Esophagus mucosa (tissue), 1 donor: Measurements from ENCODE around the gene MACC1. TPM values are rescaled to one million over a fixed set of nuclear protein-coding genes. Genes with fewer than 3 reads are reported as not detected.
A peak's percentile ranks its signal among the peaks of the same experiment; 100 is the strongest.
"Not testable (repeated sequence)": the region's sequence is repeated elsewhere in the genome, so short reads cannot be mapped to it uniquely, and the experiment has no call there.

Source experiments
- ATAC-seq: fragments of 200-7000 bp; cut with Tn5 transposase; one replicate; pipeline ENCODE4 v1.9.1; 2020
- total RNA-seq: library from RNA; stranded (reverse); gene quantifications from one replicate; pipeline ENCODE4 v1.2.4, GENCODE V29; 2023
- donor health status: DM: yes; HTN: yes; CAD: no.

MACC1 gene
- total RNA-seq, 1 donor from 2014 or later = 22.3 TPM

DNA sequence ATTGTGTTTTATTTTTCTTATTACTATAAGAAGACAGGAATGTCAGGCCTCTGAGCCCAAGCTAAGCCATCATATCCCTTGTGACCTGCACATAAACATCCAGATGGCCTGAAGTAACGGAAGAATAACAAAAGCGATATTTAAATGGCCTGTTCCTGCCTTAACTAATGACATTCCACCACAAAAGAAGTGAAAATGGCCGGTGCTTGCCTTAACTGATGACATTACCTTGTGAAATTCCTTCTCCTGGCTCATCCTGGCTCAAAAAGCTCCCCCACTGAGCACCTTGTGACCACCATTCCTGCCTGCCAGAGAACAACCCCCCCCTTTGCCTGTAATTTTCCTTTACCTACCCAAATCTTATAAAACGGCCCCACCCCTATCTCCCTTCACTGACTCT, 91.1 kb downstream of the MACC1 start:
- not testable (repeated sequence) for ATAC-seq

DNA sequence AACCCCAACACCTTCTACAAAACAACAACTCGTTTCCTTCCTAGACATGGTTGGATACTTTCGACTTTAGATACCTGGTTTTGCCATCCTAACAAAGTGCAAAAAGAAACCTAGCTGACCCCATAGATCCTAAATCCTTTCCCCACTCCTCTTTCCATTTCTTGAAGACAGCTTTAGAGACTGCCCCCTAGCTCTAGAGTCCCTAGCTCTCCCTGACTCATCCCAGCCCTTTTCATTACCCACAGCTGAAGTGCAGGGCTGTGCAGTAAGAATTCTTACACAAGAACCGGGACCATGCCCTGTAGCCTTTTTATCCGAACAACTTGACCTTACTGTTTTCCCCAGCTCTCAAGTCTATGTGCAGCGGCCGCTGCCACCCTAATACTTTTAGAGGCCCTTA, 93.1 kb downstream of the MACC1 start:
- not testable (repeated sequence) for ATAC-seq

DNA sequence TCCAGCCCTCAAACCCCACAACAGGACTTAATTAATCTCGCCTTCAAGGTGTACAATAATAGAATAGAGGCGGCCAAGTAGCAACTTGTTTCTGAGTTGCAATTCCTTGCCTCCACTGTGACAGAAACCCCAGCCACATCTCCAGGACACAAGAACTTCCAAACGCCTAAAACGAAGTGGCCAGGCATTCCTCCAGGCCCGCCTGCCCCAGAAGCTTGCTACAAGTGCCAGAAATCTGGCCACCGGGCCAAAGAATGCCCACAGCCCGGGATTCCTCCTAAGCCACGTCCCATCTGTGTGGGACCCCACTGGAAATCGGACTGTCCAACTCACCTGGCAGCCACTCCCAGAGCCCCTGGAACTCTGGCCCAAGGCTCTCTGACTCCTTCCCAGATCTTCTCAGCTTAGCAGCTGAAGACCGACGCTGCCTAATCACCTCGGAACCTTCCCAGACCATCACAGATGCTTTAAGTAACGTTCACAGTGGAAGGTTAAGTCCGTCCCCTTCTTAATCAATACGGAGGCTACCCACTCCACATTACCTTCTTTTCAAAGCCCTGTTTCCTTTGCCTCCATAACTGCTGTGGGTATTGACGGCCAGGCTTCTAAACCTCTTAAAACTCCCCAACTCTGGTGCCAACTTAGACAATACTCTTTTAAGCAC, 94.4 kb downstream of the MACC1 start:
- not testable (repeated sequence) for ATAC-seq

DNA sequence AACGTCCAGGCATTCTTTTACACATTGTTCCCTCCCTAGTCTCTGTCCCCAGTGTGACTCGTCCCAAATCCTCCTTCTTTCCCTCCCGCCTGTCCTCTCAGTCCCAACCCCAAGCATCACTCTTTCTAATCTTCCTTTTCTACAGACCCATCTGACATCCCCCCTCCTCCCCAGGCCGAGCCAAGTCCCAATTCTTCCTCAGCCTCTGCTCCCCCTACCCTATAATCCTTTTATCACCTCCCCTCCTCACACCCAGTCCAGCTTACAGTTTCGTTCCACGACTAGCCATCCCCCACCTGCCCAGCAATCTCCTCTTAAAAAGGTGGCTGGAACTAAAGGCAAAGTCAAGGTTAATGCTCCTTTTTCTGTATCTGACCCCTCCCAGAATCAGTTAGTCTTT, 95.1 kb downstream of the MACC1 start:
- no peak for ATAC-seq

- ATAC-seq = no peak
These were observed 95.8 kb downstream of the MACC1 start for GRCh38 chr7:20121404-20121803.

DNA sequence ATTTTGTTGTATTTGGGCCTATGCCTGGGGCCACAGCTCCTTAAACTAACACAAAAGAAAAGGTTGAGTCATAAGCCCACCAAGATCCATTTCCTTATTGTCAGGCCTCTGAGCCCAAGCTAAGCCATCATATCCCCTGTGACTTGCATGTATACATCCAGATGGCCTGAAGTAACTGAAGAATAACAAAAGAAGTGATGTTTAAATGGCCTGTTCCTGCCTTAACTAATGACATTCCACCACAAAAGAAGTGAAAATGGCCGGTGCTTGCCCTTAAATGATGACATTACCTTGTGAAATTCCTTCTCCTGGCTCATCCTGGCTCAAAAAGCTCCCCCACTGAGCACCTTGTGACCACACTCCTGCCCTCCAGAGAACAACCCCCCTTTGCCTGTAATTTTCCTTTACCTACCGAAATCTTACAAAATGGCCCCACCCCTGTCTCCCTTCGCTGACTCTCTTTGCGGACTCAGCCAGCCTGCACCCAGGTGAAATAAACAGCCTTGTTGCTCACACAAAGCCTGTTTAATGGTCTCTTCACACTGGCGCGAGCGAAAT, 96.5 kb downstream of the MACC1 start:
- ATAC-seq = not testable (repeated sequence)

DNA sequence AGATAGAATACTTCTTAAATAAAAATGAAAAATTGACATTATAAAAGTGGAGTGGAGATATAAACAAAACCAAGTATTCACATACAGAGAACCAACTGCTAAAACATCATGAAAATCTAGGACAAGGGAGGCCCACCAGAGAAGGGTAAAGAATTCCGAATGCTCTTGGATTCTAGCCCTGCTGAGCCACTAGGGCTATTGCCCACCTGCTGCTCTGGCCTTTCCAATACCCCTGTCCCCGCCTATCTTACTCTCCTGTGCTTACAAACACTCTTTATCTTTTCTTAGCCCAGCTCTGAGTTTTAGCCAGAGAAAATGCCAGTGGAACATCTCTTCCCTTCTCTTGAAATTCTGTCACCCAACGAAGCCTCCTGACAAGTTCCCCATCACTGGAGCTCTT, 100.3 kb downstream of the MACC1 start:
- no peak for ATAC-seq

- peak; percentile 69 for ATAC-seq
These were observed 102.7 kb downstream of the MACC1 start for GRCh38 chr7:20114468-20114867.

- ATAC-seq = peak; percentile 29
These were observed 103.7 kb downstream of the MACC1 start for GRCh38 chr7:20113427-20114027.

DNA sequence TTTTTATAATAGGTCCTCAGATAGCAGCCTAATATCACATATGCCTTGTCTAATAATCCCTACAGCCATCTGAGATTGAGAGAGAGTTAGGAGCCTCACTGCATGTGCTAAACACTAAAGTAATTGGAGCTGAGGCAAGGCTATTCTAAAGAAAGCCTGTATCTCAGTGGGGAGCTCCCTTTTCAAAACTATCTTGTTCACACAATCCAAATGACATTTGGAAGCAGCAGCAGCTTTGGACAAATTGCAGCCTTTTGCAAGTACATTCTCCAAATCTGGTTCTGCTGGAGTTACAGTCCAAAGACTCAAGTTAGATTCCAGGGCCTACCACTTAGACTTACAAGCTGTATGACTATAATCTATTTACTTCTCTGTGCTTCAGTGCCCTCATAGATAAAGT, 104.5 kb downstream of the MACC1 start:
- ATAC-seq = no peak

- ATAC-seq = no peak
These were observed 105.2 kb downstream of the MACC1 start for GRCh38 chr7:20111821-20112542.

- no peak for ATAC-seq
These were observed 109.6 kb downstream of the MACC1 start for GRCh38 chr7:20107582-20107981.

DNA sequence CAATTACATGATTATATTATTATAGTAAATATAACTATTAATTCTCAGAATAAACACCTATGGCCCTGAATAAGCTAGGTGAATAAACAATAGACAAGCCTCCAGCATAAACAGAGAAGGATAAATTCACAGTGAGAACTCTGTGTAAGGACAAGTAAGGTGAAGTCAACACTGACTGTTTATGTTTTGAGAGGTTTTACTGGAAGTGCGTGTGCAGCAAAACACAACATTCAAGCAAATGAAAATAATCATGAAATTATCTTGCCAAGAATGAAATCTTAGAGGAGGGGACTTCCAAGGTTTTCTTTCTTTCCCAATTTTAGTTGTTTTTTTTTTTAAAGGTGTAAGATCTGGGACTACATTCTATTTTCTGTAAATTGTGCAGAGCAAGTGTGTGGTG, 112.5 kb downstream of the MACC1 start:
- no peak for ATAC-seq

DNA sequence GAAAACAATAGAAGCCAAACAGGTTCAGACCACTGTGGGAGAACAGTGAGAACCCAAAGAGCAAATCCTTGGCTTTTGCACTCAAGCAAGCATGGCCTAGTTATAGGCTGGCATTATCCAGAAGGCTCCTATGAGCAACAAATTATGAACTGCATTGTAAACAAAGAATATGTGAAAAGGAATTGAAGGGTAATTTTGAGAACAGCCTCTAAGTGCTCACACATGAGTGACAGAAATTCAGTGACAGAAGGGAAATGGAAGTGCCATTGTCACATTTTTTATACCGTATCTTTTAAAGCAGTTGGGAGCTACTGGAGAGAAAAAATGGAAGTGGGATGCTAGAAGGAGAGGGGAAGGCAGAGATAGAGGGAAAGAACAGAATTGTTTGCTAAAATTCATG, 114.2 kb downstream of the MACC1 start:
- ATAC-seq = no peak

DNA sequence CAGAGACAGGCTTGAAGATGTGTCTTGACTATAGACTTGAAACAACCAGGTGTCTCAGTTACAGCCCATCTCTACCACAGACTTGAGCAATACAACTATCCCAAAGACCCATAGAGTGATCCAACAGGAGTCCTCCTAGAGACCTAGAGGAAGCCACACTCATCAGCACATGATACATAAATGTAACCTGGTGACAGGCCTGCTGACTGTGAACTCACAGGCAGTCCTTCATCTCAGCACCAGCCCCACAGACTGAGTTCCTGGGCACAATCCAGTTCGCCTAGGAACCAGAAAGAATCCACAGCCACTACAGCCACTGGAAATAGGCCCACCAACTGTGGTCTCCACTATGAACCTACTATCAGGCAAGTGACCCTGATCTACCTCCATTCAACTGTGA, 121.3 kb downstream of the MACC1 start:
- ATAC-seq = no peak

- ATAC-seq = no peak
These were observed 121.7 kb downstream of the MACC1 start for GRCh38 chr7:20095436-20095835.

GRCh38 chr7:20089431-20089830, 127.8 kb downstream of the MACC1 start:
- ATAC-seq = peak; percentile 81

DNA sequence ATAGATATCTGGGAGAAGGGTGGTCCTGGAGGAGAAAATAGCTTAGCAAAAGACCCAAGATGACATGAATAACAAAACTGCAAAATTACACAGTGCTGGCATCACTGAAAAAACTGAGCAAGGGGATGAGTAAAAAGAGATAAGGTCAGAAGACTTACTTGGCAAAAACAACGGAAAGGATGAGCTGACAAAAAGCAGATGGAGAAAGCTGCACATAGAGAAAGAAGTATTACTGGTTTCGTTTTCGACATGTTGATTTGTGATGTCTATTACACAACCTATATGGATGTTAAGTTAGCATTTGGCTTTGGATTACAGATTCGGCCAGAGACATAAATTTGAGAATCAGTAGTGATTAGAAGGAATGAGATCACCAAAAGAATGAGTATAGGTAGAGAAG, 132.1 kb downstream of the MACC1 start:
- no peak for ATAC-seq

Other genes with a start within 250 kb of the MACC1 start
- gene ITGB8, start 113.5 kb upstream of the MACC1 start, total RNA-seq = 16.3 TPM